Neural crest cell (in vitro differentiated cells): Measurements from ENCODE around the gene DCAF10. TPM values are rescaled to one million over a fixed set of nuclear protein-coding genes. Genes with fewer than 3 reads are reported as not detected.

ENCODE experiments used
- DNase-seq: peaks from one replicate; pipeline ENCODE4 v3.0.0; 2021; ENCODE audit warnings: low read depth, mixed read lengths, low spot score
- H3K27ac Mint-ChIP-seq: one replicate; pipeline ENCODE4 v1.8.0; 2021; ENCODE audit warnings: mild to moderate bottlenecking, mixed read lengths; ENCODE audit not compliant: unreplicated experiment
- H3K27me3 Mint-ChIP-seq: 2 replicates; pipeline ENCODE4 v1.8.0; 2021; ENCODE audit warnings: low read depth, mild to moderate bottlenecking, mixed read lengths
- H3K36me3 Mint-ChIP-seq: 2 replicates; pipeline ENCODE4 v1.8.0; 2021; ENCODE audit warnings: low read depth, mild to moderate bottlenecking, mixed read lengths
- H3K4me1 Mint-ChIP-seq: 2 replicates; pipeline ENCODE4 v1.8.0; 2021; ENCODE audit warnings: mixed read lengths
- H3K4me3 Mint-ChIP-seq: one replicate; pipeline ENCODE4 v1.8.0; 2021; ENCODE audit warnings: mild to moderate bottlenecking, mixed read lengths
- H3K9me3 Mint-ChIP-seq: 2 replicates; pipeline ENCODE4 v1.8.0; 2021; ENCODE audit warnings: mixed read lengths
- CTCF ChIP-seq: fragments of 200-600 bp; sonication (generic); conservative IDR thresholded peaks from 2 replicates; pipeline ENCODE4 v1.5.0; 2021; ENCODE audit warnings: antibody characterized with exemption, mild to moderate bottlenecking
- total RNA-seq: library from RNA; stranded (reverse); gene quantifications from 2 replicates; pipeline ENCODE4 v1.2.1, GENCODE V29; 2021

DCAF10 gene
- total RNA-seq, 1 donor from 2014 or later, result 25.1 TPM

- no peak for TF ChIP-seq CTCF
- H3K27me3 Mint-ChIP-seq, result no peaks in the 10 kb centered on the region
- no peak overlapping the region for H3K27ac Mint-ChIP-seq
- no peak for DNase-seq
- H3K4me1 Mint-ChIP-seq, result peaks cover 3% of the 10 kb centered on the region
- no peak overlapping the region for H3K4me3 Mint-ChIP-seq
- no peaks in the 10 kb centered on the region for H3K9me3 Mint-ChIP-seq
- H3K36me3 Mint-ChIP-seq, result no peaks in the 10 kb centered on the region
These were observed 35.8 kb downstream of the DCAF10 start for GRCh38 chr9:37836386-37836785.

- Mint-ChIP-seq H3K27ac (no peak overlapping the region), H3K36me3 (no peaks in the 10 kb centered on the region), H3K4me3 (no peak overlapping the region), H3K27me3 (no peaks in the 10 kb centered on the region), H3K9me3 (no peaks in the 10 kb centered on the region), H3K4me1 (peaks cover 3% of the 10 kb centered on the region)
- TF ChIP-seq CTCF, result no peak
- DNase-seq, result no peak
These were observed 39.2 kb downstream of the DCAF10 start for GRCh38 chr9:37839496-37840461.

GRCh38 chr9:37840560-37841194 is 40.1 kb downstream of the DCAF10 start:
- H3K9me3 Mint-ChIP-seq, result no peaks in the 10 kb centered on the region
- no peaks in the 10 kb centered on the region for H3K27me3 Mint-ChIP-seq
- no peak for TF ChIP-seq CTCF
- no peak overlapping the region for H3K27ac Mint-ChIP-seq
- H3K4me1 Mint-ChIP-seq, result peaks cover 3% of the 10 kb centered on the region
- no peaks in the 10 kb centered on the region for H3K36me3 Mint-ChIP-seq
- DNase-seq, result no peak
- no peak overlapping the region for H3K4me3 Mint-ChIP-seq

DNA sequence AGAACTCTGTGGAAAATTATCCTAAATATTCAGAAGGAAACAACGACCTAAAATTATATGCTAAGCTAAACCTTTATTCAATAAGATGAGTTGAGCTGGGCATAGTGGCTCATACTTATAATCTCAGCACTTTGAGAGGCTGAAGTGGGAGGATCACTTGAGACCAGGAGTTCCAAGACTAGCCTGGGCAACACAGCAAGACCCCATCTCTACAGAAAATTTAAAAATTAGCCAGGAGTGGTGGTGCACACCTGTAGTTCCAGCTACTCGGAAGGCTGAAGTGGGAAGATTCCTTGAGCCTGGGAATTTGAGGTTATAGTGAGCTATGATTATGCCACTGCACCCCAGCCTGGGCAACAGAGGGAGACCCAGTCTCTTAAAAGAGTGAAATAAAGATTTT is 51.6 kb downstream of the DCAF10 start:
- peaks cover 2% of the 10 kb centered on the region for H3K9me3 Mint-ChIP-seq
- TF ChIP-seq CTCF, result no peak
- H3K4me3 Mint-ChIP-seq, result no peak overlapping the region
- peaks cover 18% of the 10 kb centered on the region for H3K36me3 Mint-ChIP-seq
- H3K27me3 Mint-ChIP-seq, result no peaks in the 10 kb centered on the region
- no peaks in the 10 kb centered on the region for H3K4me1 Mint-ChIP-seq
- DNase-seq, result no peak
- no peak overlapping the region for H3K27ac Mint-ChIP-seq

- TF ChIP-seq CTCF, result no peak
- Mint-ChIP-seq H3K9me3 (no peaks in the 10 kb centered on the region), H3K36me3 (peaks cover 3% of the 10 kb centered on the region), H3K4me3 (no peak overlapping the region), H3K27ac (no peak overlapping the region), H3K27me3 (no peaks in the 10 kb centered on the region), H3K4me1 (no peaks in the 10 kb centered on the region)
- DNase-seq, result no peak
These were observed 56.0 kb downstream of the DCAF10 start for GRCh38 chr9:37856551-37856950.
